OCI-LY1 (cell line): Measurements from ENCODE around the gene COMMD2.

Experiments
- CTCF ChIP-seq: fragments of 200-600 bp; sonication (generic), shearing (Covaris generic); IDR thresholded peaks from 2 replicates; pipeline ENCODE4 v1.5.1; 2017; ENCODE audit warnings: mild to moderate bottlenecking, antibody characterized with exemption, low read length, moderate library complexity, mixed read lengths
- EZH2 ChIP-seq: fragments of 200-600 bp; sonication (generic), shearing (Covaris generic); IDR thresholded peaks from 2 replicates; pipeline ENCODE4 v1.8.0; 2017; ENCODE audit warnings: borderline replicate concordance, mixed run types, mild to moderate bottlenecking, antibody characterized with exemption, low read length, moderate library complexity, mixed read lengths

- no peak for TF ChIP-seq CTCF
- TF ChIP-seq EZH2: no peak
Observed at GRCh38 chr3:149781211-149781610, 28.9 kb upstream of the COMMD2 start.
